Measurements from ENCODE around the gene ZNF536.

The ZNF536 gene

GRCh38 chr19:30523791-30524190, 151.6 kb downstream of the ZNF536 start:
- no peak overlapping the region for H3K4me3 ChIP-seq (replicated peaks; ENCODE audit: low read depth, low read length)
- no peak for DNase-seq (ENCODE audit: extremely low read depth, low read depth)
- TF ChIP-seq CTCF (IDR thresholded peaks at IDR 0.05; ENCODE audit: low read depth, low read length, missing control alignments): no peak

- no peak overlapping the region for H3K4me3 ChIP-seq (replicated peaks; ENCODE audit: low read depth, low read length)
- no peak for DNase-seq (ENCODE audit: extremely low read depth, low read depth)
- TF ChIP-seq CTCF (IDR thresholded peaks at IDR 0.05; ENCODE audit: low read depth, low read length, missing control alignments): no peak
Measured at GRCh38 chr19:30525383-30525782, 153.2 kb downstream of the ZNF536 start.

GRCh38 chr19:30528919-30529318, 156.7 kb downstream of the ZNF536 start:
- DNase-seq (ENCODE audit: extremely low read depth, low read depth): no peak
- TF ChIP-seq CTCF (IDR thresholded peaks at IDR 0.05; ENCODE audit: low read depth, low read length, missing control alignments): no peak
- H3K4me3 ChIP-seq (replicated peaks; ENCODE audit: low read depth, low read length): no peak overlapping the region

- DNase-seq (ENCODE audit: extremely low read depth, low read depth): no peak
- no peak for TF ChIP-seq CTCF (IDR thresholded peaks at IDR 0.05; ENCODE audit: low read depth, low read length, missing control alignments)
- no peak overlapping the region for H3K4me3 ChIP-seq (replicated peaks; ENCODE audit: low read depth, low read length)
Measured at GRCh38 chr19:30529876-30530275, 157.7 kb downstream of the ZNF536 start.

- DNase-seq (ENCODE audit: extremely low read depth, low read depth): no peak
- H3K4me3 ChIP-seq (replicated peaks; ENCODE audit: low read depth, low read length): no peak overlapping the region
- TF ChIP-seq CTCF (IDR thresholded peaks at IDR 0.05; ENCODE audit: low read depth, low read length, missing control alignments): no peak
Measured at GRCh38 chr19:30530751-30531150, 158.6 kb downstream of the ZNF536 start.

GRCh38 chr19:30535011-30535410, 162.8 kb downstream of the ZNF536 start:
- DNase-seq (ENCODE audit: extremely low read depth, low read depth): no peak
- no peak overlapping the region for H3K4me3 ChIP-seq (replicated peaks; ENCODE audit: low read depth, low read length)
- TF ChIP-seq CTCF (IDR thresholded peaks at IDR 0.05; ENCODE audit: low read depth, low read length, missing control alignments): no peak

- H3K4me3 ChIP-seq (replicated peaks; ENCODE audit: low read depth, low read length): no peak overlapping the region
- no peak for DNase-seq (ENCODE audit: extremely low read depth, low read depth)
- TF ChIP-seq CTCF (IDR thresholded peaks at IDR 0.05; ENCODE audit: low read depth, low read length, missing control alignments): no peak
Measured at GRCh38 chr19:30536975-30537374, 164.8 kb downstream of the ZNF536 start.

Data from HFF-Myc (cell line).